T-helper 17 cell (primary cell): ENCODE measurements around the gene ME3. TPM values are rescaled to one million over a fixed set of nuclear protein-coding genes. Genes with fewer than 3 reads are reported as not detected.
A peak's percentile ranks its signal among the peaks of the same experiment; 100 is the strongest.

ENCODE experiments used
- ATAC-seq: fragments of 150-1000 bp; cut with Tn5 transposase; 2 replicates; pipeline ENCODE4 v1.10.0; 2021; ENCODE audit warnings: mild to moderate bottlenecking, moderate library complexity
- DNase-seq, 3 donors: peaks; one replicate each; pipeline versions ENCODE4 v3.0.0 to v3.0.0-alpha.2; 2020 to 2021
- H3K9me3 ChIP-seq: one replicate; pipeline ENCODE4 v1.7.0; 2013; ENCODE audit warnings: low read length, mild to moderate bottlenecking; ENCODE audit not compliant: control insufficient read depth, poor library complexity, severe bottlenecking
- H3K27ac Mint-ChIP-seq: one replicate; pipeline ENCODE4 v1.8.0; 2022; ENCODE audit warnings: mild to moderate bottlenecking, moderate library complexity, mixed read lengths
- H3K27me3 Mint-ChIP-seq: one replicate; pipeline ENCODE4 v1.8.0; 2022; ENCODE audit warnings: mixed read lengths
- H3K36me3 Mint-ChIP-seq: one replicate; pipeline ENCODE4 v1.8.0; 2022; ENCODE audit warnings: low read depth, mixed read lengths
- H3K4me1 Mint-ChIP-seq: one replicate; pipeline ENCODE4 v1.8.0; 2022; ENCODE audit warnings: mild to moderate bottlenecking, mixed read lengths
- H3K4me3 Mint-ChIP-seq: one replicate; pipeline ENCODE4 v1.8.0; 2022; ENCODE audit warnings: mild to moderate bottlenecking, moderate library complexity, mixed read lengths
- total RNA-seq, 4 donors: library from RNA in 2 of 4; stranded (reverse) in 2 of 4; gene quantifications; one replicate each; pipeline ENCODE4 v1.2.3 and lab custom pipeline; 2022 to 2026

ME3 gene
- total RNA-seq, 2 donors from 2014 or later, result 2.7 to 3.3 TPM

- no peak for ATAC-seq
- H3K9me3 ChIP-seq, result no peaks in the 10 kb centered on the region
- Mint-ChIP-seq H3K27me3 (peaks cover 8% of the 10 kb centered on the region), H3K36me3 (no peaks in the 10 kb centered on the region), H3K4me3 (no peak overlapping the region), H3K4me1 (peaks cover 12% of the 10 kb centered on the region), H3K27ac (no peak overlapping the region)
- no peak for DNase-seq
Observed at GRCh38 chr11:86459682-86460460, 212.5 kb downstream of the ME3 start.

GRCh38 chr11:86459002-86459385, 213.4 kb downstream of the ME3 start:
- Mint-ChIP-seq H3K4me3 (no peak overlapping the region), H3K4me1 (peaks cover 12% of the 10 kb centered on the region), H3K36me3 (no peaks in the 10 kb centered on the region), H3K27ac (no peak overlapping the region), H3K27me3 (peaks cover 8% of the 10 kb centered on the region)
- ATAC-seq (no peak), DNase-seq (no peak)
- no peaks in the 10 kb centered on the region for H3K9me3 ChIP-seq

- no peak overlapping the region for H3K27ac Mint-ChIP-seq
- no peaks in the 10 kb centered on the region for H3K36me3 Mint-ChIP-seq
- H3K9me3 ChIP-seq, result no peaks in the 10 kb centered on the region
- DNase-seq (no peak), ATAC-seq (no peak)
- no peak overlapping the region for H3K4me3 Mint-ChIP-seq
- H3K4me1 Mint-ChIP-seq, result peaks cover 12% of the 10 kb centered on the region
- peaks cover 8% of the 10 kb centered on the region for H3K27me3 Mint-ChIP-seq
Observed at GRCh38 chr11:86458294-86459001, 214.0 kb downstream of the ME3 start.

- Mint-ChIP-seq H3K4me1 (peaks cover 9% of the 10 kb centered on the region), H3K4me3 (no peak overlapping the region), H3K27ac (no peak overlapping the region), H3K36me3 (no peaks in the 10 kb centered on the region), H3K27me3 (peaks cover 8% of the 10 kb centered on the region)
- no peaks in the 10 kb centered on the region for H3K9me3 ChIP-seq
- ATAC-seq, result peak; percentile 60
- peak; percentile 27 to 55 (median 40) for DNase-seq
Observed at GRCh38 chr11:86456075-86456939, 216.1 kb downstream of the ME3 start.

GRCh38 chr11:86453290-86454030, 219.0 kb downstream of the ME3 start:
- Mint-ChIP-seq H3K4me3 (no peak overlapping the region), H3K4me1 (peaks cover 7% of the 10 kb centered on the region), H3K27me3 (peaks cover 8% of the 10 kb centered on the region), H3K36me3 (no peaks in the 10 kb centered on the region), H3K27ac (no peak overlapping the region)
- ATAC-seq, result no peak
- DNase-seq, result no peak
- no peaks in the 10 kb centered on the region for H3K9me3 ChIP-seq

- Mint-ChIP-seq H3K36me3 (no peaks in the 10 kb centered on the region), H3K4me3 (no peak overlapping the region), H3K4me1 (no peaks in the 10 kb centered on the region), H3K27me3 (no peaks in the 10 kb centered on the region), H3K27ac (no peak overlapping the region)
- ATAC-seq (no peak), DNase-seq (no peak)
- no peaks in the 10 kb centered on the region for H3K9me3 ChIP-seq
Observed at GRCh38 chr11:86449993-86450629, 222.3 kb downstream of the ME3 start.

GRCh38 chr11:86447763-86448480, 224.5 kb downstream of the ME3 start:
- DNase-seq, result no peak
- Mint-ChIP-seq H3K36me3 (no peaks in the 10 kb centered on the region), H3K4me1 (no peaks in the 10 kb centered on the region), H3K4me3 (no peak overlapping the region), H3K27ac (no peak overlapping the region), H3K27me3 (no peaks in the 10 kb centered on the region)
- no peak for ATAC-seq
- H3K9me3 ChIP-seq, result no peaks in the 10 kb centered on the region

GRCh38 chr11:86446924-86447285, 225.5 kb downstream of the ME3 start:
- ATAC-seq, result no peak
- H3K9me3 ChIP-seq, result no peaks in the 10 kb centered on the region
- Mint-ChIP-seq H3K36me3 (no peaks in the 10 kb centered on the region), H3K27ac (no peak overlapping the region), H3K4me3 (no peak overlapping the region), H3K4me1 (no peaks in the 10 kb centered on the region), H3K27me3 (no peaks in the 10 kb centered on the region)
- no peak for DNase-seq

- ATAC-seq (no peak), DNase-seq (no peak)
- H3K9me3 ChIP-seq, result no peaks in the 10 kb centered on the region
- Mint-ChIP-seq H3K4me3 (no peak overlapping the region), H3K27ac (no peak overlapping the region), H3K27me3 (no peaks in the 10 kb centered on the region), H3K36me3 (no peaks in the 10 kb centered on the region), H3K4me1 (no peaks in the 10 kb centered on the region)
Observed at GRCh38 chr11:86446163-86446923, 226.1 kb downstream of the ME3 start.

- H3K9me3 ChIP-seq, result no peaks in the 10 kb centered on the region
- H3K27ac Mint-ChIP-seq, result no peak overlapping the region
- H3K4me3 Mint-ChIP-seq, result no peak overlapping the region
- no peak for DNase-seq
- H3K27me3 Mint-ChIP-seq, result no peaks in the 10 kb centered on the region
- ATAC-seq, result no peak
- no peaks in the 10 kb centered on the region for H3K4me1 Mint-ChIP-seq
- no peaks in the 10 kb centered on the region for H3K36me3 Mint-ChIP-seq
Observed at GRCh38 chr11:86444981-86445380, 227.4 kb downstream of the ME3 start.

- DNase-seq (no peak), ATAC-seq (no peak)
- no peak overlapping the region for H3K4me3 Mint-ChIP-seq
- H3K27me3 Mint-ChIP-seq, result no peaks in the 10 kb centered on the region
- H3K4me1 Mint-ChIP-seq, result no peaks in the 10 kb centered on the region
- no peaks in the 10 kb centered on the region for H3K9me3 ChIP-seq
- H3K36me3 Mint-ChIP-seq, result no peaks in the 10 kb centered on the region
- no peak overlapping the region for H3K27ac Mint-ChIP-seq
Observed at GRCh38 chr11:86443415-86443814, 229.0 kb downstream of the ME3 start.
